Measurements from ENCODE around the gene FBXW5.

GRCh38 chr9:136922540-136922939 is 22.0 kb downstream of the FBXW5 start:
- TF ChIP-seq POLR2A (IDR thresholded peaks at IDR 0.05) (no peak), CTCF (IDR thresholded peaks at IDR 0.05) (no peak)

Measured in breast epithelium (tissue), 3 donors.